OCI-LY3 (cell line): Measurements from ENCODE around the gene TMEFF2.

ENCODE experiments used
- H2AFZ ChIP-seq: fragments of 200-600, 300-600 bp; shearing (Covaris generic); 2 replicates; pipeline ENCODE4 v1.6.0; 2014; ENCODE audit warnings: antibody characterized with exemption, low read depth, low read length
- H3K27ac ChIP-seq: fragments of 200-600, 300-600 bp; sonication (generic); 2 replicates; pipeline ENCODE4 v1.5.1; 2014; ENCODE audit warnings: mild to moderate bottlenecking, low read length, moderate library complexity, mixed read lengths
- H3K27me3 ChIP-seq: fragments of 200-600, 300-600 bp; sonication (generic); 2 replicates; pipeline ENCODE4 v1.6.1; 2014; ENCODE audit warnings: low read depth, low read length, mixed read lengths
- H3K36me3 ChIP-seq: fragments of 200-600, 300-600 bp; sonication (generic); replicated peaks from 2 replicates; pipeline ENCODE3; 2014; ENCODE audit warnings: low read depth, low read length, mixed read lengths
- H3K4me1 ChIP-seq: fragments of 300-600, 200-600 bp; sonication (generic); 2 replicates; pipeline ENCODE4 v1.6.1; 2014; ENCODE audit warnings: low read length, mixed read lengths
- H3K4me2 ChIP-seq: fragments of 200-600, 300-600 bp; sonication (generic); 2 replicates; pipeline ENCODE4 v1.6.1; 2014; ENCODE audit warnings: low read length, mixed read lengths
- H3K4me3 ChIP-seq: fragments of 300-600, 200-600 bp; sonication (generic); 2 replicates; pipeline ENCODE4 v1.5.1; 2014; ENCODE audit warnings: antibody characterized with exemption, mild to moderate bottlenecking, low read length, moderate library complexity
- H3K79me2 ChIP-seq: fragments of 300-600, 200-600 bp; shearing (Covaris generic); 2 replicates; pipeline ENCODE4 v1.6.1; 2014; ENCODE audit warnings: mild to moderate bottlenecking, low read length, mixed read lengths
- H3K9ac ChIP-seq: fragments of 300-600, 200-600 bp; shearing (Covaris generic); 2 replicates; pipeline ENCODE4 v1.6.0; 2014; ENCODE audit warnings: mild to moderate bottlenecking, low read length, moderate library complexity
- H3K9me3 ChIP-seq: fragments of 200-600, 300-600 bp; shearing (Covaris generic); 2 replicates; pipeline ENCODE4 v1.6.1; 2014; ENCODE audit warnings: low read length, mixed read lengths; ENCODE audit not compliant: insufficient read depth
- H4K20me1 ChIP-seq: fragments of 200-600, 300-600 bp; sonication (generic); 2 replicates; pipeline ENCODE4 v1.6.1; 2016; ENCODE audit warnings: low read length, mixed read lengths; ENCODE audit not compliant: insufficient read depth
- CTCF ChIP-seq: fragments of 200-600, 300-600 bp; sonication (generic); IDR thresholded peaks from 2 replicates; pipeline ENCODE4 v1.5.1; 2014; ENCODE audit warnings: antibody characterized with exemption, low read length, low read depth
- EZH2phosphoT487 ChIP-seq: fragments of 200-600 bp; shearing (Covaris generic); IDR thresholded peaks from 2 replicates; pipeline ENCODE4 v1.6.1; 2018; ENCODE audit warnings: antibody characterized with exemption, mixed run types, low read depth

The TMEFF2 gene

GRCh38 chr2:191901031-191901430 is 293.7 kb downstream of the TMEFF2 start:
- no peak overlapping the region for H3K27ac ChIP-seq

GRCh38 chr2:191899410-191899809 is 295.3 kb downstream of the TMEFF2 start:
- Histone ChIP-seq H3K79me2 (no peaks in the 10 kb centered on the region), H3K4me3 (no peak overlapping the region), H3K4me1 (peaks cover 9% of the 10 kb centered on the region; the same call in 1 of the 2 replicates), H3K27me3 (no peaks in the 10 kb centered on the region), H4K20me1 (no peaks in the 10 kb centered on the region), H3K9ac (no peak overlapping the region), H3K9me3 (no peaks in the 10 kb centered on the region), H3K36me3 (no peaks in the 10 kb centered on the region), H2AFZ (no peak overlapping the region), H3K27ac (no peak overlapping the region), H3K4me2 (no peak overlapping the region)
- TF ChIP-seq CTCF (no peak), EZH2phosphoT487 (no peak)

More at GRCh38 chr2:191901031-191901430, 293.7 kb downstream of the TMEFF2 start:
- Histone ChIP-seq H3K4me3 (no peak overlapping the region), H3K9me3 (no peaks in the 10 kb centered on the region), H3K36me3 (no peaks in the 10 kb centered on the region), H3K4me2 (no peak overlapping the region), H3K9ac (no peak overlapping the region), H3K79me2 (no peaks in the 10 kb centered on the region), H4K20me1 (no peaks in the 10 kb centered on the region), H2AFZ (no peak overlapping the region), H3K27me3 (no peaks in the 10 kb centered on the region), H3K4me1 (no peaks in the 10 kb centered on the region)
- TF ChIP-seq CTCF, result no peak
